Islet precursor cell (in vitro differentiated cells): ENCODE data around the gene ALDH3B2.
"Not testable (repeated sequence)": the region's sequence is repeated elsewhere in the genome, so short reads cannot be mapped to it uniquely, and the experiment has no call there.

Experiments
- DNase-seq: peaks from one replicate; pipeline ENCODE4 v3.0.0-alpha.2; 2018

ALDH3B2 gene

DNA sequence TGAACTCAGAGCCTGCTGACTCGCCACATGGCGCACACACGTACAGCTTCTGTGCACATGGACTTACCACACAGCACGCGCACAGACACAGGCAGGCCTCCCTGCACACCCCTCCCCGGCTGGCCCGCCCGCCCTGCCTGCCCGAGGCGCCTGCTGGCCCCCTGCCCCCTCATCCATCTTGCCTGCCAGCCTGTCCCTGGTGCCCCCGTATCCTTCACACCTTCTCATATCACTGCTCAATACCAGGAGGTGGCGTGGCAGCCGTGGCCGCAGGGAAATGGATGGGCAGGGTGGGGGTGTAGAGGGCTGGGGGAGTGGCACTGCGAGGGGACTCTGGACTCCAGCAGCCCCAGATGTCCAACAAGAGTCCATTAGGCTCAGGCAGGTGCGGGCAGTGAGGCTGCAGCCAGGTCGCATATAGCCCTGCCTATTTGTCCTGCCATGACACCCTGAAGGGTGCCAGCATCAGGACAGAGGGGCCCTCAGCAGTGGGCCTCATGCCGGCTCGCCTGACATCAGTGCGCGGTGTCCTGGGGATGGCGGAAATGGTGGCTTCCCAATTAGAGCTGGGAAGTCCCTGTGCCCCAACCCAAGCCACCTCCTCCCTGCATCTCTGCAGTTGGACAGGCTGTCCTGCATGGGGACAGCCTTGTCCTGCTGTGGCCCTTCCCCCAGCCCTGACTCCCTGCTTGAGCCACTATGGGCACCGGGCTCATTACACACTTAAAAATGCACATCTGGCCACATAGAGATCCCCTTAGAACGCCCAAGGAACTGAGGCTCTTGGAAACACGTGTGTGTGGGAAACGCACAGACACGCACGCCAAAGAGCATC lies 32.9 kb downstream of the ALDH3B2 start:
- peak; percentile 43 for DNase-seq

DNA sequence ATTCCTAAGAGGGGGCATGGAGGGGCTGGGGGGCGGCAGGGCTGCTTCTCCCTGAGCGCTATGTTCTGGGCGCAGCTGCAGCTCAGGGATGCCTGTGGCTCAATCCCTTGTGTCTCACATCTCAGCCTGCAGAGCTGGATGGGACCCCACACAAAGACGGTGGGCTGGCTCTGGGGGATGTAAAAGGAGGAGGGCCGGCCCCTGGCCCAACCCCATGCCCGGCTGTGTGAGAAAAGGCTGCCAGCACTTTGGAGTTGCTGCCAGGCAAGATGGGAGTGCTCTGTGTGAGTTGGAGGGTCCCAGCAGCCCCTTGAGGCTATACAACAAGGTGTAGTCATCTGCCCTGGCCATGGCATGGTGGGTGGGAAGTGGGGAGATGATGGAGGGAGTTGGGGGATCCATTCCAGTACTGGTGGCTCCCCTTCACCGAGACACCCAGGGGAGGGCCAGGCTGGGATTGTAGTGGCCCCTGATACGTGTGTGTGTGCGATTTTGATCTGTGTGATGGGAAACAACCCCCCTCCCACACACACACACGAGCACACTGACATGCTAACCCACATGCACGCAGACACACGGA lies 33.6 kb downstream of the ALDH3B2 start:
- DNase-seq: peak; percentile 45

DNA sequence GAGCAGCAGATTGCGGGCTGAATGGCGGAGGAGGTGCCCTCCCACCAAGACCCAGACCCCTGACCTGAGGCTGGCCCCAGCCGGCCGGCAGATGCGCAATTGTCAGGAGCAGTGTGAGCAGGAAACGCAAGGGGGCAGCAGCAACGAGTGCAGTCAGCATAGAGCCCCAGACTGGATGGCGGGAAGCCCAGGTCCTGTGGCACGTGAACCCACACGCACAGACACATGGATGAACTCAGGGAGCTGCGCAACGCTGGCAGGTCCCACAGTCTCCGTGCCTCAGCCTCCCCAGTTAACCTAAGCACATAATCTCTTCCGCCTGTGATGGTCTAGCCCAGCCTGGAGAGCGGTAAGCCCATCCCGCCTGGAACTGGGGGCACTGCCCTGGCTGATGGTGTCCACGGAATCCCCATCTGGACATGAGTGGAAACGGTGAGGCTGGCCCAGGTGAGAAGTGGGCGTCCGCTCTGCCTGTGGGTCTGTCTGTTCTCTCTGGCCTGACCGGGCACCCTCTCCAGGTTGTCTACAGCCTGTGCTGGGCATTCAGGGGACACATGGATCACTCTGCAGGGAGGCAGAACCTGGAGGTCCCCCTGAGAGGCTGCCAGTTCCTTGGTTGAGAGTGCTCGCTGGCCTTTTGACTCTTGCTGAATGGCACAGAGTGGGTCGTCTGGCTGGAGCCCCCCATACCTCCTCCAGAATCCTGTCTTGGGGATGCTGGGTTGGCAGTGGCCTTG lies 34.2 kb downstream of the ALDH3B2 start:
- DNase-seq: peak; percentile 72

DNA sequence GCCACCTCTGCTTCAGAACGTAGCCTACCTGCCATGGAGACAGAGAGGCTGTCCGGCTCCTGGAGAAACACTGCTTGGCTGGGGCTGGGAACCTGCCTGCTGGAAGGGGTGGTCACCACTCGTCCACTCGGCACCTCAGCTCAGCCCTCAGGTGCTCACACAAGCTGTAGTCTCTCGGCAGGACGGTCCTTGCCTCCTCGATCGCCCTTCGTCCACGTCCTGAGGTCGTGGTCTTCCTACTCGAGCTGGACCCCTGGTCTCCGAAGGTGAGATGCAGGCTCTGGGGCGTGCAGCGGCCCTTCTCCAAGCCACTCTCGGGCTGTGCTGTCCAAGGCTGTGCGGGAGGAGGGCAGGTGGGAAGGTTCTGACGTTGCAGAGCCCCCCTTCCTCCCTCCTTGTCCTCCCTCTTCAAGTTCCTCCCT lies 35.0 kb downstream of the ALDH3B2 start, which contains the start of gene TBX10:
Gene TBX10 (minus strand): TSS at position 326 of the 422 bp plus-strand sequence. CDS start 291 bp downstream, at position 35.
- DNase-seq: peak; percentile 45

DNA sequence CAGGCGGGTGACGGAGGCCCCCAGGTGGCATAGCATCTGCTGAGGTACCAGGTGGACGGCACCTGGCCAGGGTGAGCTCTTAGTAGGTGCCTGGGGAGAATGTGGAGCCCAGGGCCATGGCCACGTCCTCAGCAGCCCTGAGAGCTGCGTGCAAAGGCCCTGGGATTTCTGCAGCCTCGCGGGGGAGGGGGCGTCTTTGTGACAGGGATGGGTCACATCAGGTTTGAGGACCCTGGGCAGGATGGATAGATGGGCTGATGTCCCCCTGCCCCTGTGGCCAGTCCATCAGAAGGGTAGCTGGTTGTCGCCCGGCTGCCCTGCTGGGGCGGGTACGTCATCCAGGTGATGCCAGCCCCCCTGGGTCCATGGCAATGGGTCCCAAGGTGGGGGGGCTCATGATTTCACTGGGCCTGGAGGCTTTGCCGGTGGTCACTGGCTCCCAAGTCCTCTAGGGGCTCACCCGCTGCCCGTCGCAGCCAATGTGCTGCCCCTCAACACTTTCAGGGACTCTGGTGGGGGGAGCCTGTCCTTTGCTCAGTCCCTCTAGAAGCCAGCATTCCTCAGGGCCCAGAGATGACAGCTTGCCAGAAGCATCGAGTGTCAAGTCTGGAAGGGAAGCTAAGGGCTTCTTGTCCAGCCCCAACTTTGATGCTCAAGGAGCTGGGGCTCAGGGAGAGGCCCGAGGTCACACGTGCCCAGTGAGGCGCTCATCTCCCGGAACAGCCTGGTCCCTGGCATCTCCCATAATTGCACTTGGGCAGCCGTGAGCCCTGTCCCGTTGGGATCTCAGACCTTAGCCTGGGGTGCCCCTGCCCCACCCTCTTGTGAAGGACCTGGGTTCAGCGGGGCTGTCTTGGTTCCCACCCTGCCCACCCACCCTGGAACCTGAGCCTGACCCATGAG lies 35.6 kb downstream of the ALDH3B2 start:
- DNase-seq: peak; percentile 41

DNA sequence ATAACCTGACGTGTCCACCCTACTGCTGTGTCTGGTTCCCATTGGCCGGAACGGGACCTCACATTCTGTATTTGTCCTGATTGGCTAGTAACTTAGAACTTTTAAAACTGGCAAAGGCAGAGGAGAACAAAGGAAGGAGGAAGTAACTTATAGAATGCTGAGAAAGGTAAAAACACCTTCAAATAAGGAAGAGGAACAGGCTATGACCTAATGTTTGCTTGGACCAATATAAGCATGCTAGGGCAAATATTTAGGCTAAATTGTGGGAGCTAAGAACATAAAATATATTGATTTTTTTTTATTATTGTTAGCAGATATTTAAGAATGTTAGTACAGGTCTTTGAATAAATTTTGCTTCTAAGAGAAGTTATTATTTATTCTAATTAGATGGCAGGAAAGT lies 37.0 kb downstream of the ALDH3B2 start:
- not testable (repeated sequence) for DNase-seq

DNA sequence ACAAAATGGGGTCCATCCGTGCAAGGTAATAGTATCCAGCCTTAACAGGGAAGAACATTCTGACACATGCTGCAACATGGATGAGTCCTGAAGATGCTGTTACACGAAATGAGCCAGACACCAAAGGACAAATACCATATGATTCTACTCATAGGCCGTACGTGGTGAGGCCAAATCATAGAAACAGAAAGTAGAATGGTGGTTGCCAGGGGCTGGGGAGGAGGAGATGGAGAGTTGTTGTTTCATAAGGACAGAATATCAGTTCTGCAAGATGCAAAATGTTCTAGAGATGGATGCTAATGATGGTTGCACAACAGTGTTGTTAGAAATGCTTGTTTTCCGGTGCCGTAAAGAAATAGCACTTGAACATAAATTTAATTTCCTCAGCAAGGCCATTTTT lies 37.5 kb downstream of the ALDH3B2 start:
- peak; percentile 21 for DNase-seq

DNA sequence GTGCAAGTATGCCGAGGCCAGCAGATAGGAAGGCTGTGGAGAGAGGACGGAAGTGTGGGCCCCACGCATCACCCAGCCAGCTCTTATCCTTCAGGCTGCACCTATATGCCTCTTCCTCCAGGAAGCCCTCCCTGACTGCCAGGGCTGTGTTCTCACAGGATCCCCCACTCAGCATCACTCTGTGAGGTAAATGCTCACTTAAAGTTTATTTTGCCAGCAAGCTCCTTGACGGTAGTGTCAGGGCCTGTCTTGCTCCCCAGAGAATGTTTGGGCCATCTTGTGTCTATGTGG lies 39.2 kb downstream of the ALDH3B2 start:
- DNase-seq: no peak

DNA sequence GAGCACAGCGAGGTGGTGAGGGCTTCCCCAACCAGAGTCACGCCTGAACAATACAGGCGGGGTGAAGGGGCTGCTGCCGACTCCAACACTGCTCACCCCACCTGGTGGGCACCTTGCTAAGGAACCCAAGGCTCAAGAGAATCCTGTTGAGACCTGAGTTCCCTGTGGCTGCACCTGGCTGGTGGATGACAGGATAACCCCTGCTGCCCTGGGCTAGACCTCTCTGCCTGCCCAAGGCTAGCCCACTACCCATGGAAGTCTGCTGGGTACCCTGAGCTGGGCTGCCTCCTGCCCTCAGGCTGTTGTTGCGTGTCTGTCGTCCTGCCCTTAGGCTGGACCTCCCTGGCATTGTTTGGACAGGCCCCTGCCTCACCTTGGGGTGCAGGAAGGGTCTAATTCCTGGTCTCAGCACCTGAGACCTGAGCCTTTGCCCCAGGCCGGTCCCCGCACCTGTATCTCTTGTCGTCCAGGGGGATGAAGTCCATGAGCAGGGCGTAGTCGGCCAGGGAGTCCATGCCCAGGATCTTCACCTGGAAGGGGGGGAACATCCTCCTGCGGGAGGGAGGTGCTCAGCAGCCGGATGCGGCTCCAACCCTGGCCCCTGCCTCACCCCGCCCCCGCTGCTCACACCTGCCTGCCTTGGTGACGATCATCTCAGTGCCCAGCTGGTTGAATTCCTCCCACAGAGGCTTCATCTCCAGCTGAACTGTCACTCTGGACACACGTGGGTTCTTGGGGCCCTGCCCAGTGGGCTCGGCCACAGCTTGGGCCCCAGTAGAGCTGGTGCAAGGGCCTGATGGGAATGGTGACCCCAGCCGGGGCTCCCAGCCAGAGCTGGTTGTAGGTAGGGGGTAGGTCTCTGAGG lies 39.8 kb downstream of the ALDH3B2 start:
- DNase-seq: peak; percentile 49

DNA sequence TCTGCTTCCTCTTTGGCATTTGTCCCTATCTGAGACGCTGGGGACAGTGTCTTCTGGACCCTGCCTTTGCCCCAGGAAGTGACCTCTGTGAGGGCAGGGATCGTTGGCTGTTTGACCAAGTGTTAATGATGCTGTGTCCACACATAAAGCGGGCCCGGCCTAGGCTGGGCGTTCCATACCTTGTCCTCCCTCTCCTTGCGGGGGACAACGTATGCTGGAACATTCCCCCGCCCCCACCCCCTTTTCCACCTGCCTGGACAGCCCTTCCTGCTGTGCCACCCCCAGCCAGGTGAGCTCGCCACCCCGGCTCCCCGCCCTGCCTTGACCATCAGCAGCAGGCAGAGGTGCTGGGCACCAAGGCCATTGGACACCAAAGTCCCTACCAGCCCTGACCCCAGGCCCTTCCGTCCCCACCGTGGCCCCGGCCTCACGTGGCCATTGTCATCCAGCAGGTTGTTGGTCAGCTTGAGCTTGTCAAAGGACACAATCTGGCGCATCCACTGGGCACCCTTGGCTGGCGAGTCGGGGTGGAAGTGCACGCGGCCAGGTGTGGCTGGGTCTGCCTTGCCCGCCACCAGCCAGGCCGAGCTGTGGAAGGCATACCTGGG lies 40.6 kb downstream of the ALDH3B2 start:
- peak; percentile 45 for DNase-seq

DNA sequence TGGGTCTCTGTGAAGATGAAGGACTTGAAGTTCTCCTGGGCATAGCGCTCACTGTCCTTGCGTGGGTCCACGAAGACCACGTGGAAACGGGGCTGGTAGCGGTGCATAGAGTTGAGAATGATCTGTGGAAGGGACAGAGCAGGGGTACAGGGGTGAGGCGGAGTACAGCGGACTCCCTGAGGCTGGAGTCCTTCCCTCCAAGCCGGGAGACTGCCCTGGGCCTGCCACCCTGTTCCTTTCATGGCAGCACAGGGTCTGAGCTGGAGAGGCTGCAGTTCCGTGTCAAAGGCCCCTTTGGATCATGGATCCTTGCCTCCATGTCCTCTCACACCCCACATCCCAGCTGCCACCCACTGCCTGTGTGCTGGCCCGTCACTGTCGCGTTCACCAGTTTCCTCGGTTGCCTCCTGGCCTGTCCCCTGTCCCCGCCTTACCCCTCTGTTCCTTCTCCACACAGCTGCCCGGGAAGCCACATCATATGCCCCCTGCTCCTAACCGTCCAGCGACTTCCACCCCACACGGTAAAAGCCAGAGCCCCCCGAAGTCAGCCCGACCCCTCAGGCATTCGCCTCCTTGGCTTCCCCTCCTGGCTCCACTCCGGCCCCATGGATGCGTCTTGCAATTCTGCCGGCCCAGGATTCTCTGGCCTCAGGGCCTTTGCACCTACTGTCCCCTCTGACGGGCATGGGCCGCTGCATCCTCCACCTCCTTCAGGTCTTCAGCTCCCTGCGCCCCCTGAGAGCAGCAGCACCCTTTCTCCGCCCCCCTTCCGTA lies 41.3 kb downstream of the ALDH3B2 start:
- peak; percentile 49 for DNase-seq

DNA sequence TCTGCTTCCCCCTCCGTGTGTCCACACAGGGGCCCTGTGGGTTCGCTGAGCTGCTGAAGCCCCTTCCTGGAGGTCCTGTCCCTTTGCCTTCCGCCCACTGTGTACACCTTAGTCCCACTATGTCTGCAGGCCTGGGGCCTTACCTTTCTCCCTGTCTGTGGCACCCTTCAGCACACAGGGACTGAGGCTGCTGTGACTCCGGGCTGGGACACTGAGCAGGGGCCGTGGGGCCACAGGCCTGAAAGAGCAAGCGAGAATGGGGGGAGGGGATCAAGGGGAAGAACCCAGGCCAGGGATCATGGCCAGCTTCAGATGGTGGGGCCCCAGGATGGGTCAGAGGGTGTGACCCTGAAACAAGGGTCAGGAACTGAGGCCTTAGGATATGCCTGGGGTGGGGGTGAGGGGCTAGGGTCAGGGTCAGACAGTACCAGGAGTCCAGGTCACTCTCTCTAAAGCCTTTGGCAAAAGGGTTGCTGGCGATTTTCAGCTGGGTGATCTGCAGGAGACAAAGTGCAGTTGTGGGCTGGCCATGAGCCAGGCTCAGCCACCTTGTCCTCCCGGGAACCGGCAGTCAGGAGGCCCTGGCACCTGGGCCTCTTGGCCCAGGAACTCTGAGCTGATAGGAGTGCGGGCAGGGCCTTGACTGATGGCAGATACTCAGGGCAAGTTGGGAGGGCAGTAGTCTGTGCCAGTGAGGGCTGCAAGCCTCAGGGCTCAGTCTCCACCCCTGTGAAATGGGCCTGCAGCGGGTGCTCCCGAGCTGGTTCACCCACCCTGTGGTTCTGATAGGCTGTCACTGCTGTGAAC lies 42.0 kb downstream of the ALDH3B2 start:
- DNase-seq: peak; percentile 52

DNA sequence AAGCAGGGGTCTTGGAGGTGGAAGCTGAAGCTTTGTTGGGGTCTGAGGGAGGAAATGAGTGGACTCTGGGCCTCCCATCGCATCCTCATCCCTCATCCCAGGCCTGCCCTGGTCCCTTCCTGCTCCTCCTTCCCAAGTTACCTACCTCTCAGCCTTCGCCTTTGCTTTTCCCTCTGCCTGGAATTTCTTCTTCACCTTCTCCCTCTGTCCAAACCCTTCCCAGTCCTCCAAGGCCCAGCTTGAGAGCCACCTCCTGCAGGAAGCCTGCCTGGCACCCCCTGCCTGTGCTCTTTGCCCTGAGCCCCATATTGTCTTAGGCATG lies 42.6 kb downstream of the ALDH3B2 start:
- peak; percentile 50 for DNase-seq

DNA sequence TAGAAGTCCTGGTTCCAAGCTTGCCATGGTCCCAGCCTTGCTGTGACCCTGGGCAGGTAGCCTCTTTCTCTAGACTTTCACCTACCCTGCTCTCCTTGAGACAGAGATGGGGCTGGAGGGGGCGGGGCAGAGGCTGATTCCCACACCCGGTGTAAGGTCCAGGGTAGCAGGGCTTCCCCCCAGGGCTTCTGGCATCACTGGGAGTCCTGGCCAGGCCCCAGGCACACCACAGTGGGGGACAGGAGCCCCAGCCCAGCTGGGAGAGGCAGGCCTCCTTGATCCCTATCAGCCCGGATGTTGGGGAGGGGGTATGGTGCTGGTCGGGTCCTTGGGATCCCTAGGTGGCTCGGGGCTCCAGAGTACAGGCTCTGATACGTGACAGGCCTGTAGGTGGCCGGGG lies 43.0 kb downstream of the ALDH3B2 start:
- no peak for DNase-seq

DNA sequence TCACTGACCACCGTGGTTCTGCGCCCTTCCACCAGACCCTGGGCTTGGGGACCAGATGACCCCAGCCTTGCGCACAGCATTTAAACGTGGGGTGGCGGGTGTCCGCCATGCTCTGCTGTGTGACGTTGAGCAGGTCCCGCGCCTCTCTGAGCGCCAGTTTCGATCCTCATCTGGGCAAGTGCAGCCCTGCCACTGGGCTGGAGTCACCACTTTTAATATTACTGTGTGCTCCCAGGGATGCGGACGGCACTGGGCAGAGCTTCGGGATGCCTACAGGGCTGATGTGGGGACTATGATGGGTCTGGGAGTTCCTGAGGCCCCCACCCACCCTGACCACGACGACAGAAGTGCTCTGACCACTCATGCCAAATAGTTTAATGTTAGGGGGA lies 43.5 kb downstream of the ALDH3B2 start:
- no peak for DNase-seq

DNA sequence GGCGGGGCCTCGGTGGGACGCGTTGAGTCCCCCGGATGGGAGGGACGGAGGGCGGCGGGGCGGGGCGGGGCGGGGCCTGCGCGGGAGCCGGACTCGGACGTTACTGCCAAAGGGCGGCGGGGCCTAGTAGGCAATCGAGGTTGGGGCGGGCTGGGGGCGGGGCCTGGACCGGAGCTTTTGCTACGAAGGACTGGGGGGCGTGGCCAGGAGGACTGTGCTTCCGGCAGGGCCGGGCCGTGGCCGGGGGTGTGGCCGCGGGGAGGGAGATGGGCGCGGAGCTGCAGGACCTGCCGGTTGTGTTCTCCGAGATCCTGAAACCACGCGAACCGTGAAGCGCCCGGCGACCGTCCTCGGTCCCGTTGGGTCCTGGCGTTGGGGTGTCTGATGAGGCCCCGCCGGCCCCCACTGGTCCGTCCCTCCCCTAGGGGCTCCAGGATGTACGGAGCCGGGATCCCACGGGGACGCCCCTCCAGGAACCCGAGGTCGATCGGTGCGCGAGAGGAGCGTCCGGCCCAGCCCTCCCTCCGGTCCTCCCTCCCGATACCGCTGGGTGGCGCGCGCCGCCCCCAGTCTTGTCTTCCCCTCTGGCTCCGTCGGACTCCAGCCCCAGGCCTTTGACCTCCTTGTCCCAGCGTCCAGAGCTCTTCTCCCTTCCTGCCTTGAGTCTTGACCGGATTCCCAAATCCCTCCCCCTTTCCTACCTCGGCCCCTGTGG lies 44.0 kb downstream of the ALDH3B2 start:
- peak; percentile 100 for DNase-seq

DNA sequence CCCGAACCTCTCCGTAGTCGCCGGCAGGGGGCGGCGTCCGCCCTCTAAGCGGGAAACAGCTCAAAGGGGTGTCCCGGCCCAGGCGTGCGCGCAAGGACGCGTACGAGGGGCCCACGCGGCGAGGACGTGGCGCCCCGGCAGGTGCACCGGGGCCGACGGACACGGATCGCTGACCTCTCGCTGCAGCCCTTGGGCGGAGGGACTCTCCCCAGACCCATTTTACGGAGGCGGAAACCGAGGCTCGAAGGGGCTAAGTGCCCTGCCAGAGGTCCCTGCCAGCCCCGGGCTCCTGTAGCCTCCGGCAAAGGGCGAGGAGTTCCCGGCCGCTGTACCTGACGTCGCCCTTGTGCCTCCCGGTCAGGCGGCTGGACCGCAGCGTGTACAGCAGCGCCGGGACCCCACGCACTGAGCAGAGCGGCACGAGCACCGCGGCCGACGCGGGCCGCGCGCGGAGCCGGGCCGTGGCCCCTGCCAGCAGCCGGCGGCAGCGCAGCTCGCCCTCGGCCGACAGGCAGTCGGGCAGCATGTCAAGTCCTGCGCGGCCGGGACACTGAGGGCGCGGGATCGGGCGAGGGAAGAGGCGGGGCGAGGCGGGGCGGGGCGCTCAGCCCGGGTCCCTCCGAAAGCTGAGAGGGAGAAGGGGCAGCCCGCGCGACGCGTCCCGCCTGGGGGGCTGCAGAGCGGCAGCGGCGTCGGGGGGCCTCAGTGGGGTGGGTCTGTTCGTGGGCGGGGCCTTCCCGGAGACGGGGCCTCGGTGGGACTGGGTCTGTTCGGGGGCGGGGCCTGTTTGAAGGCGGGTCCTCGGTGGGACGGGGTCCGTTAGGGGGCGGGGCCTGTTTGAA lies 44.8 kb downstream of the ALDH3B2 start, which contains the start of gene NUDT8:
Gene NUDT8 (minus strand): TSS at position 552 of the 842 bp plus-strand sequence. CDS start 26 bp downstream, at position 526.
- DNase-seq: peak; percentile 90
